ENCODE results near the gene GFRA1.

GFRA1 gene

DNA sequence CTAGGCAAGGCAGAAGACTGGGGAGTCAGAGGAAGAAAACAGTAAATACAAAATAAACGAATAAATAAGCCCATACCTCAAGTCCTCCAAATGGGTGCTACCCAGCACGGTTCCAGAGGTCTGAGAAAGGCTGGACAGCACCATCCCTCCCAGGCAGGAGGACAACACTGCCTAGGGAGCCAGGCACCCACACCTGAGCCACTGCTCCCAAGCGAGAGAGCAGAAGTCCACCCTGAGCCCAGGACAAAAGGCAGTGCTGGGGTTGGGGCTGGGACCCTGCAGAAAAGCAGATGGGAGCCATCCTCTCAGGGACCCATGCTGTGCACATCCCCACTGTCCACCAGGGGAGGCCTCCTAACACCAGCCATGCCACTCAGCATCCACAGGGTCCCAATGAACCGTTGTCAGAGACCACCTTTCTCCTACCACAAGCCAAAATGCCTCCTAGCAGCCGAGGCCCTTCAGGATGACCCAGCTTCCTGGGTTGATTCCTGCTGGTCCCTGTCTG is 16.2 kb downstream of the GFRA1 start:
- Histone ChIP-seq H3K9me3 (ENCODE audit: low read length) (no peaks in the 10 kb centered on the region), H3K36me3 (ENCODE audit: insufficient read depth, low read length) (no peaks in the 10 kb centered on the region), H3K4me2 (ENCODE audit: low read length) (no peak overlapping the region), H3K27me3 (ENCODE audit: insufficient read depth, low read length) (no peaks in the 10 kb centered on the region), H3K9me2 (ENCODE audit: low read depth, low read length) (no peaks in the 10 kb centered on the region), H3K9ac (ENCODE audit: low read length) (no peak overlapping the region), H2AFZ (ENCODE audit: low read length) (no peak overlapping the region), H3K79me2 (ENCODE audit: insufficient read depth, low read length) (no peaks in the 10 kb centered on the region), H3K4me1 (ENCODE audit: insufficient read depth, low read length, severe bottlenecking) (no peaks in the 10 kb centered on the region), H3K4me3 (ENCODE audit: low read depth, low read length, poor library complexity, severe bottlenecking) (no peak overlapping the region), H3K27ac (ENCODE audit: low read depth, low read length, poor library complexity, severe bottlenecking) (no peak overlapping the region), H3F3A (ENCODE audit: insufficient read depth, low read length) (no peaks in the 10 kb centered on the region), H4K20me1 (ENCODE audit: insufficient read depth, low read length) (no peaks in the 10 kb centered on the region)
- no peak for TF ChIP-seq EZH2 (IDR thresholded peaks at IDR 0.05; ENCODE audit: borderline replicate concordance, low read length)
- TF ChIP-seq, protein P1, sequence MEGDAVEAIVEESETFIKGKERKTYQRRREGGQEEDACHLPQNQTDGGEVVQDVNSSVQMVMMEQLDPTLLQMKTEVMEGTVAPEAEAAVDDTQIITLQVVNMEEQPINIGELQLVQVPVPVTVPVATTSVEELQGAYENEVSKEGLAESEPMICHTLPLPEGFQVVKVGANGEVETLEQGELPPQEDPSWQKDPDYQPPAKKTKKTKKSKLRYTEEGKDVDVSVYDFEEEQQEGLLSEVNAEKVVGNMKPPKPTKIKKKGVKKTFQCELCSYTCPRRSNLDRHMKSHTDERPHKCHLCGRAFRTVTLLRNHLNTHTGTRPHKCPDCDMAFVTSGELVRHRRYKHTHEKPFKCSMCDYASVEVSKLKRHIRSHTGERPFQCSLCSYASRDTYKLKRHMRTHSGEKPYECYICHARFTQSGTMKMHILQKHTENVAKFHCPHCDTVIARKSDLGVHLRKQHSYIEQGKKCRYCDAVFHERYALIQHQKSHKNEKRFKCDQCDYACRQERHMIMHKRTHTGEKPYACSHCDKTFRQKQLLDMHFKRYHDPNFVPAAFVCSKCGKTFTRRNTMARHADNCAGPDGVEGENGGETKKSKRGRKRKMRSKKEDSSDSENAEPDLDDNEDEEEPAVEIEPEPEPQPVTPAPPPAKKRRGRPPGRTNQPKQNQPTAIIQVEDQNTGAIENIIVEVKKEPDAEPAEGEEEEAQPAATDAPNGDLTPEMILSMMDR (IDR thresholded peaks at IDR 0.05; ENCODE audit: low read length) = no peak

DNA sequence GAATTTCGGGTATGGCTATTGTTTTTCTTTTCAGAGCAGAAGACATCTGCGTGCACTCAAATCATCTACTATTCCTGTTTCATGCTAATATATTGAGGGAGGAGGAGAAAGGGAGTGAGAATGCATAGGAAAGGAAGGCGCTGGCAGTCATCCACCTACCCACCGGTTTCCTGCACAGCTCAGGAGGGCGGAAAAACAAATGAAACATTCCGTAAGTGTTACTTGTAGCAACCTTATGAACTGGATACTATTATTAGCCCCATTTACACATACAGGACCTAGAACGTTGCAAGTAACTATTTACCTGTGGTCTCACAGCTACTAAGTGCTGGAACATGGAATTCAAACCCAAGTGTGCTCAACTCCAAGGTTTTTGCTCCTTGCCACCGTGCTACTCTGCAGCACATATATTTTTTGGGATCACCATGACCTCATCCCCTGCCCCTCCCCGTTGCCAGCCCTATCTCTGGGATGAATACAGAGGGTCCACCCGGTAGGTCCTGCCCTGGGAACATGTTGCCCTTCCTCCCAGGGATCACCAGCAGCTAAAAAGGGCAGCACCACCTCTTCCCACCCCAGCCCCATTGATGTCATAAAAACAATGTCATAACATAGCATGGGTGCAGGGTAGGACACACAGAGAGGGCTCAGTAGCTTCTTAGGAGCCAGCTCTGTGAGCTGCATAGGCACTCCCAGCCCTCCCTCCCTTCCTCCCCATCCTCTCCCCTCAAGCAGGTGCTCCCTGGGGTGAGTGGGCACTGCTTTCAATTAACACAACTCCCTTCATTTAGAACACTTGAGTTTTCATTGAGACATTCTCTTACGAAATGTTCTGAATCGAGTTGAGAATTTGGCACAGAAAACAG is 16.9 kb downstream of the GFRA1 start:
- H2AFZ ChIP-seq (ENCODE audit: low read length) = no peak overlapping the region
- no peaks in the 10 kb centered on the region for H3K79me2 ChIP-seq (ENCODE audit: insufficient read depth, low read length)
- TF ChIP-seq, protein P1 (IDR thresholded peaks at IDR 0.05; ENCODE audit: low read length) = no peak

DNA sequence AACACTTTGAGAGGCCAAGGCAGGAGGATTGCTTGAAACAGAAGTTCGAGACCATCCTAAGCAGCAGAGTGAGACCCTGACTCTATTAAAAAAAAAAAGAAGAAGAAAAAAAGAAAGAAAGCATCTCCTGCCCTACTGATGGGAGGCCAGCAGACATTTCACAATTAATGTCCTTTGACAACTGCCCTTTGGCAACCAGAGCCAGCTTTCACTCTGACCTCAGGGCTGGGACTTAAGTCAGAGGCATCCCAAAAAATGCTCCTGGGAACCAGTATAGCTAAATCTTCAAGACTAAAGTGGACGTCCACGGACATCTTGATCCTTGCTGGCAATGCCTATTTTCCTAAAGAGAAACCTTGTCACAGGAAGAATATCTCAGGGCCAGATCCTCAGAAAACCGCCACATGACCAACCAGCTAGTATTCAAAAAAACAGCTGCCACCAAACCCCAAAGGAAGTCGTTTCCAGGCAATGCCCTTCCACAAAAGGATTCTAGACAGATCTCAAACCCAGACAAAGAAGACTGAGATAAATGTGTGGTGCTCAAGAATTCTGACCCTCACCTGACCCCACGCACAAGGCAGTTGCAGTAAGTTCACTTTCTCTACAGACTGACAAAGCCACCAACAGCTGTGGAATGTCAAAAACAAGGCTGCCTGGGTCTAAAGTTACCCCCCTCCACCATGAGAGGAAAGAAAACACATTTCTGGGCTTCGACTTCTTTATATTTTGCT is 18.4 kb downstream of the GFRA1 start:
- Histone ChIP-seq H3K9me2 (ENCODE audit: low read depth, low read length) (no peaks in the 10 kb centered on the region), H3K79me2 (ENCODE audit: insufficient read depth, low read length) (no peaks in the 10 kb centered on the region), H2AFZ (ENCODE audit: low read length) (no peak overlapping the region), H3K27me3 (ENCODE audit: insufficient read depth, low read length) (no peaks in the 10 kb centered on the region), H3K4me1 (ENCODE audit: insufficient read depth, low read length, severe bottlenecking) (no peaks in the 10 kb centered on the region), H3K36me3 (ENCODE audit: insufficient read depth, low read length) (no peaks in the 10 kb centered on the region), H3K4me2 (ENCODE audit: low read length) (no peak overlapping the region), H3K9ac (ENCODE audit: low read length) (no peak overlapping the region), H3K27ac (ENCODE audit: low read depth, low read length, poor library complexity, severe bottlenecking) (no peak overlapping the region), H3F3A (ENCODE audit: insufficient read depth, low read length) (no peaks in the 10 kb centered on the region), H3K4me3 (ENCODE audit: low read depth, low read length, poor library complexity, severe bottlenecking) (no peak overlapping the region), H3K9me3 (ENCODE audit: low read length) (no peaks in the 10 kb centered on the region), H4K20me1 (ENCODE audit: insufficient read depth, low read length) (no peaks in the 10 kb centered on the region)
- TF ChIP-seq EZH2 (IDR thresholded peaks at IDR 0.05; ENCODE audit: borderline replicate concordance, low read length) = no peak
- TF ChIP-seq, protein P1 (IDR thresholded peaks at IDR 0.05; ENCODE audit: low read length) = no peak

More for the DNA sequence above, 16.9 kb downstream of the GFRA1 start:
- no peak overlapping the region for H3K9ac ChIP-seq (ENCODE audit: low read length)
- H3K27me3 ChIP-seq (ENCODE audit: insufficient read depth, low read length) = no peaks in the 10 kb centered on the region
- no peaks in the 10 kb centered on the region for H3K9me2 ChIP-seq (ENCODE audit: low read depth, low read length)
- no peaks in the 10 kb centered on the region for H3K9me3 ChIP-seq (ENCODE audit: low read length)
- H4K20me1 ChIP-seq (ENCODE audit: insufficient read depth, low read length) = no peaks in the 10 kb centered on the region
- no peaks in the 10 kb centered on the region for H3K4me1 ChIP-seq (ENCODE audit: insufficient read depth, low read length, severe bottlenecking)
- H3F3A ChIP-seq (ENCODE audit: insufficient read depth, low read length) = no peaks in the 10 kb centered on the region
- H3K36me3 ChIP-seq (ENCODE audit: insufficient read depth, low read length) = no peaks in the 10 kb centered on the region
- H3K4me3 ChIP-seq (ENCODE audit: low read depth, low read length, poor library complexity, severe bottlenecking) = no peak overlapping the region
- no peak overlapping the region for H3K4me2 ChIP-seq (ENCODE audit: low read length)
- no peak overlapping the region for H3K27ac ChIP-seq (ENCODE audit: low read depth, low read length, poor library complexity, severe bottlenecking)

All from OCI-LY1 (cell line).